Astrocyte (in vitro differentiated cells and primary cell): ENCODE results near the gene LIMS2. TPM values are rescaled to one million over a fixed set of nuclear protein-coding genes. Genes with fewer than 3 reads are reported as not detected.

Experiments used
- DNase-seq: peaks from one replicate; pipeline ENCODE4 v3.0.0-alpha.2; 2010; ENCODE audit warnings: low read depth
- FAIRE-seq: peaks from 2 replicates; lab custom pipeline; 2011; peaks lifted over from hg19 to GRCh38; lab: Jason Lieb, UNC
- H2AFZ ChIP-seq: 2 replicates; pipeline ENCODE4 v1.6.0; 2012; ENCODE audit warnings: low read depth, low read length, inconsistent platforms
- H3K27ac ChIP-seq: 2 replicates; pipeline ENCODE4 v1.5.1; 2011; ENCODE audit warnings: low read depth, low read length, inconsistent platforms
- H3K27me3 ChIP-seq: 2 replicates; pipeline ENCODE4 v1.6.0; 2011; ENCODE audit warnings: low read length, inconsistent platforms; ENCODE audit not compliant: insufficient read depth
- H3K36me3 ChIP-seq: 2 replicates; pipeline ENCODE4 v1.5.1; 2011; ENCODE audit warnings: low read length, inconsistent platforms; ENCODE audit not compliant: insufficient read depth
- H3K4me1 ChIP-seq: 2 replicates; pipeline ENCODE4 v1.5.1; 2011; ENCODE audit warnings: low read length, inconsistent platforms; ENCODE audit not compliant: insufficient read depth
- H3K4me2 ChIP-seq: 2 replicates; pipeline ENCODE4 v1.6.0; 2012; ENCODE audit warnings: low read length, inconsistent platforms
- H3K4me3 ChIP-seq: 2 replicates; pipeline ENCODE4 v1.5.1; 2011; ENCODE audit warnings: low read depth, mild to moderate bottlenecking, low read length, inconsistent platforms; ENCODE audit not compliant: insufficient read depth
- H3K79me2 ChIP-seq: 2 replicates; pipeline ENCODE4 v1.6.0; 2012; ENCODE audit warnings: mild to moderate bottlenecking, low read length, inconsistent platforms; ENCODE audit not compliant: insufficient read depth
- H3K9ac ChIP-seq: 2 replicates; pipeline ENCODE4 v1.6.0; 2012; ENCODE audit warnings: mild to moderate bottlenecking, low read length, inconsistent platforms
- H3K9me3 ChIP-seq: 2 replicates; pipeline ENCODE4 v1.5.1; 2012; ENCODE audit warnings: low read depth, mild to moderate bottlenecking, low read length, inconsistent platforms; ENCODE audit not compliant: insufficient read depth
- H4K20me1 ChIP-seq: 2 replicates; pipeline ENCODE4 v1.6.0; 2012; ENCODE audit warnings: low read length, inconsistent platforms; ENCODE audit not compliant: insufficient read depth
- H3K27ac Mint-ChIP-seq: one replicate; pipeline ENCODE4 v1.8.0; 2021; ENCODE audit warnings: mild to moderate bottlenecking, mixed read lengths; ENCODE audit not compliant: unreplicated experiment
- H3K27me3 Mint-ChIP-seq: one replicate; pipeline ENCODE4 v1.8.0; 2021; ENCODE audit warnings: low read depth, mixed read lengths; ENCODE audit not compliant: unreplicated experiment
- H3K36me3 Mint-ChIP-seq: one replicate; pipeline ENCODE4 v1.8.0; 2021; ENCODE audit warnings: low read depth, mixed read lengths; ENCODE audit not compliant: unreplicated experiment
- H3K4me1 Mint-ChIP-seq: one replicate; pipeline ENCODE4 v1.8.0; 2021; ENCODE audit warnings: low read depth, mixed read lengths; ENCODE audit not compliant: unreplicated experiment
- H3K4me3 Mint-ChIP-seq: one replicate; pipeline ENCODE4 v1.8.0; 2021; ENCODE audit warnings: mild to moderate bottlenecking, moderate library complexity, mixed read lengths; ENCODE audit not compliant: unreplicated experiment
- H3K9me3 Mint-ChIP-seq: one replicate; pipeline ENCODE4 v1.8.0; 2021; ENCODE audit warnings: mild to moderate bottlenecking, mixed read lengths; ENCODE audit not compliant: unreplicated experiment
- CTCF ChIP-seq: IDR thresholded peaks from 2 replicates; pipeline ENCODE4 v1.5.1; 2011; ENCODE audit warnings: low read depth, mild to moderate bottlenecking, inconsistent platforms, low read length, moderate library complexity; ENCODE audit not compliant: insufficient read depth
- EZH2 ChIP-seq: IDR thresholded peaks from 2 replicates; pipeline ENCODE4 v1.6.1; 2012; ENCODE audit warnings: mild to moderate bottlenecking, low read length, inconsistent platforms; ENCODE audit not compliant: insufficient read depth
- total RNA-seq: library from RNA; stranded (reverse); gene quantifications from 2 replicates; pipeline ENCODE4 v1.2.1, GENCODE V29; 2021

LIMS2 gene
- total RNA-seq, 1 donor from 2014 or later: 73.3 TPM

DNA sequence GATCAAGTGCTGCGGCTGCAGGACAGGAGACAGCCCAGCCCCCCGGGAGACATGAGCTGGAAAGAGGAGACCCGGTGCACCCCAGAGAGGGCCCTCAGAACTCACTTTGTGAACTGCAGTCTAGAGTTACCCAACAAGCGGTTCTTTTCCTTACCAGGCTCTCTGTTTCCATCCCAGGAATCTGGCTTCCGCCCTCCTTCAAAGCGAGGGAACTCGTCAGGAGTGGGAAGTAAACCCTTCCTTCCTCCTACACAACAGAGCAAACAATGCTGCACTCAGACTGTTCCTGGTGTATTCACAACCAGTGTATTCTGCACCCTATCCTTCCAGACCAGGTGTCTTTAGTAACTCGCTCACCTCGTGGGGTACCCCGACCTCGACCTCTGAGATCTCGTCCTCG is 34.0 kb upstream of the LIMS2 start:
- Mint-ChIP-seq H3K4me3 (no peak overlapping the region), H3K36me3 (peaks cover 24% of the 10 kb centered on the region)
- no peaks in the 10 kb centered on the region for H3K4me1 ChIP-seq

GRCh38 chr2:127707890-127708648 is 32.7 kb upstream of the LIMS2 start:
- peaks cover 24% of the 10 kb centered on the region for H3K36me3 Mint-ChIP-seq
- peaks cover 27% of the 10 kb centered on the region for H3K36me3 ChIP-seq

More for the DNA sequence above, 34.0 kb upstream of the LIMS2 start:
- Histone ChIP-seq H3K36me3 (peaks cover 27% of the 10 kb centered on the region), H3K4me2 (no peak overlapping the region), H3K79me2 (peaks cover under 1% of the 10 kb centered on the region), H3K4me3 (no peak overlapping the region), H3K9me3 (no peaks in the 10 kb centered on the region), H3K9ac (no peak overlapping the region), H3K27ac (no peak overlapping the region), H2AFZ (no peak overlapping the region), H3K27me3 (no peaks in the 10 kb centered on the region), H4K20me1 (peaks cover 11% of the 10 kb centered on the region)
- Mint-ChIP-seq H3K27me3 (no peaks in the 10 kb centered on the region), H3K27ac (no peak overlapping the region), H3K9me3 (no peaks in the 10 kb centered on the region), H3K4me1 (peaks cover 14% of the 10 kb centered on the region)
- DNase-seq (no peak), FAIRE-seq (no peak)
- no peak for TF ChIP-seq CTCF

More at GRCh38 chr2:127707890-127708648, 32.7 kb upstream of the LIMS2 start:
- Mint-ChIP-seq H3K9me3 (no peaks in the 10 kb centered on the region), H3K27me3 (no peaks in the 10 kb centered on the region), H3K4me1 (peaks cover 13% of the 10 kb centered on the region), H3K4me3 (no peak overlapping the region), H3K27ac (no peak overlapping the region)
- Histone ChIP-seq H2AFZ (no peak overlapping the region), H3K27me3 (no peaks in the 10 kb centered on the region), H3K9ac (no peak overlapping the region), H3K4me3 (no peak overlapping the region), H3K9me3 (no peaks in the 10 kb centered on the region), H3K79me2 (peaks cover 13% of the 10 kb centered on the region), H4K20me1 (peaks cover 14% of the 10 kb centered on the region), H3K4me2 (no peak overlapping the region), H3K4me1 (peaks cover 3% of the 10 kb centered on the region), H3K27ac (no peak overlapping the region)
- FAIRE-seq (no peak), DNase-seq (no peak)
- no peak for TF ChIP-seq CTCF
- no peak for TF ChIP-seq EZH2
